Forelimb muscle (tissue), 1 donor: Measurements from ENCODE around the gene ZNF638. TPM values are rescaled to one million over a fixed set of nuclear protein-coding genes. Genes with fewer than 3 reads are reported as not detected.

Experiments used
- DNase-seq: peaks from one replicate; pipeline ENCODE4 v3.0.0-alpha.2; 2013; ENCODE audit warnings: low read depth
- polyA plus RNA-seq: library from polyadenylated mRNA; unstranded; fragments of 120-200 nt; gene quantifications from one replicate; pipeline ENCODE4 v1.2.1, GENCODE V29; 2013; ENCODE audit not compliant: insufficient read length

Gene ZNF638
- polyA plus RNA-seq, 1 donor, result 102 TPM

DNA sequence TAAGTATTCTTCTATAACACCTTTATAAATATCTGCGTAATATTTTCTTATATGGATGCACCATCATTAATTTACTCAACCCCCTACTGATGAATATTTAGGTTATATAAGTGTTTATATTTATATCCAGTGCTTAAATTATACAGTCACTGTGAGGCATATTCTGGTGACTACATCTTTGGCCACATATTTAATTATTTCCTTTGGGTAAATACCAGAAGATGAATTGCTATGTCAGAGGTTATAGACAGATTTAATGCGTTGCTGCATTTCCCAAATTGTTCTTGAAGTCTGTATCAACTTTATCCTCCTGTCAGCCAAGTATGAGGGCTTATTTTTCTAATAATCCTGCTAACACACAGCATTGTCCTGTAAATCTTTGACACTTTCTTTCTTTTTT lies 140.4 kb downstream of the ZNF638 start:
- DNase-seq, result no peak

DNA sequence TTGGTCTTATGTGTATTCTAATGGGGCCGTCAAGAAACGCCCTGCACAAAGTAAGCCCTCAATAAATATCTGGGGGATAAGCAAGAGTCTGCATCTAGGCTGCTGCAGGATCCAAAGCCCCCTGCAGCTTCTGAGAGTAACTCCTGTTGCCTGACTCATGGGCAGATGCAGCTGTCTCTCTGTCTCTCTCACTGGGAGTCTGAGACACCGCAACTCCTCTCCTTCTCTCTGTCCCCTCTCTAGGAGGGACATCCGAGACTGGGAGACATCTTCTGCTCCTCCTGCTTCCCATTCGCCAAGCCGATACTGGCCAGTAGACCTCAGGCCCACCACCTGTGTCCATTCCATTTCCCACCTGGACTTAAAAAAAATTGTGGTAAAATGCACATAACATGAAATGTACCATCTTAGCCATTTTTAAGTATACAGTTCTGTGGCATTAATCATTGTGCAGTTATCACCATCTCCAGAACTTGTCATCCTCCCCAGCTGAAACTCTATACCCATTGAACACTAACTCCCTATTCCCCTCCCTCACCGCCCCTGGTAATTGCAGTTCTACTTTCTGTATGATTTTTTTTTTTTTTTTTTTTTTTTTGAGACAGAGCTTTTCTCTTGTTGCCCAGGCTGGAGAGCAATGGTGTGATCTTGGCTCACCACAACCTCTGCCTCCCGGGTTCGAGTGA lies 141.9 kb downstream of the ZNF638 start:
- no peak for DNase-seq

DNA sequence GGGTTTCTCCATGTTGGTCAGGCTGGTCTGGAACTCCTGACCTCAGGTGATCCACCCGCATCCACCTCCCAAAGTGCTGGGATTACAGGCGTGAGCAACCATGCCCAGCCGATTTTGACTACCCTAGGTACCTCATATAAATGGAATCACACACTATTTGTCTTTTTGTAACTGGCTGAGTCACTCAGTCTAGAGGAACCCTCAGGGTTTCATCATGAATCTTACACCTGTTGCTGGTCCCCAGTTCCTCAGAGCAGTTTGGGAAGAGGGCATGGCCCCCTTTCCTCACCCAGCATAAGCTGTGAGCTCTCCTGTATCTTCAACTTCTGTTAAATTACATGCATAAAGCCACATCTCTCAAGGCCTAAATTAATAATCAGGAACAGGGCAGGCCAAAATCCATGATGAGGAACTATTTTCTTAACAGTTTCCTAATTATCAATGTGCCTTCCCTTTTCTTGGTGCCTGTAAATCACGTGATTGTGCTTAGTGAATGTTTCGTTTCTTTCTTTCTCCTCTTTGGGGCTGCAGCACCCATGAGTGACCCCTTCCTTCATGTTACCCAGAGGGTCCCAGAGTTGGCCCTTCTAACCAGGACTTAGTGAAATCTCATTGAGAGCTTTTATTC lies 142.6 kb downstream of the ZNF638 start:
- no peak for DNase-seq

DNA sequence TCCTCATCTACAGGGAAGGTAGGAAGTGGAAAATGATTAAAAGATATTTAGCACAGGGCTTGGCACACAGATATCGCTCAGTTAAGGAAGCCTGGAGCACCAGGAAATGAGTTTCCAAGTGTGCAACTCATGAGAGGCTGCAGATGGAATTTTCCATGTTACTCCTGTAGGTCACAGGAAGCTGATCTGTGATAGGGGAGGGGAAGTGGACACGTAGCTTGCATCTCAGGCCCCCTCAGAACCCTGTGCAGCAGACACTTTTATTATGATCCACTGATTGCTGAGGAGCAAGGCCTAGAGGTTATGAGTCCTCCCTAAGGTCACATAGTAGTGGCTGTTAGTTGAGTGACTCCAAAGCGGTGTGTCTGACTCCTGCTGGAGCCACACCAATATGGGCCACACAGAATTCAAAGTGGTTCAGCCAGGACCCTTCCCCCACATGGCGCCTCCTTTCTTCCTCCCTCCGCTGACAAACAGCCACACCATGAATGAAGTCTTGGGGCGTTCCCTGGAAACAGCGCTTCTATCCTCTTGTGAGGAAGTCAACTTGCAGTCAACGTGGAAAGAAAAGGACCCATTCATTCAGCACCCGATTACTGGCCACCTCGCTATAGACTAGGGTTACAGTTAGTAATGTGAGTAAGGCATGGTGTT lies 143.3 kb downstream of the ZNF638 start:
- no peak for DNase-seq

DNA sequence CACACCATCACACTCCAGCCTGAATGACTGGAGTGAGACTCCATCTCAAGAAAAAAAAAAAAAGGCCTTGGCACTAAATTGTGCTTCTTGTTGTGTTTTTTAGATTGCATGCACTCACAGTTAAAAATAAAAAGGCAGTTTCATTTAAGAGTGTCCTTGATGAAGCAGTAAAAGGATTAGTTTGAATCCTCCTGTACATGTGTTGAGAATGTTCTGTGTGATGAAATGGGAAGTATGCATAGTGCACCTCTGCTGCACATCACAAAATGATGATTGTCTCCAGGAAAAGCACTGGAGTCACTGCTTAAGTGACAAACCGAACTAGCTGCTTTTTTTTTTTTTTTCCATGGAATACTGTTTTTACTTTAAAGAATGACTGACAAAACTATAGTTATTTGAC lies 144.9 kb downstream of the ZNF638 start:
- DNase-seq, result no peak

DNA sequence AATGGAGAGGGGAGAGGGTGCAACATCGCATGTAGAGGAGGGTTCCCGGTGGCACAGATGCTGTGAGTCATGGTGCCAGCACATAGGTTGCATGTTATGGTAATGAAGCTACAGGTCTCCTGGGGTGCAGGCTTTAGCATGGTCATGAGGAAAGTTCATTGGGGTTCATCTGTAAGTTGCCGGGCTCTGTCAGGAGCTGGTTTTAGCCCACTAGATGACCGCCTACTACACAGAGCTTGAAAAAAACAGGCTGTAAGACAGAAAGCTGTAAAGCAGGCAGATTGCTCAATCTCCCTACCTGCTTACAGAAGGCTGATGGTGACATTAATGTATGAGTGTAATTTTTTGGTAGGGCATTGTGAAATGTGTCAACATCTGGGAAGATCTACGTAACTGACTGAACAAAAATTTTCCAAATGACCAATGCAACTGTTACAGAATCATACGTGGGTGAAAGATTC lies 145.7 kb downstream of the ZNF638 start:
- DNase-seq, result no peak

DNA sequence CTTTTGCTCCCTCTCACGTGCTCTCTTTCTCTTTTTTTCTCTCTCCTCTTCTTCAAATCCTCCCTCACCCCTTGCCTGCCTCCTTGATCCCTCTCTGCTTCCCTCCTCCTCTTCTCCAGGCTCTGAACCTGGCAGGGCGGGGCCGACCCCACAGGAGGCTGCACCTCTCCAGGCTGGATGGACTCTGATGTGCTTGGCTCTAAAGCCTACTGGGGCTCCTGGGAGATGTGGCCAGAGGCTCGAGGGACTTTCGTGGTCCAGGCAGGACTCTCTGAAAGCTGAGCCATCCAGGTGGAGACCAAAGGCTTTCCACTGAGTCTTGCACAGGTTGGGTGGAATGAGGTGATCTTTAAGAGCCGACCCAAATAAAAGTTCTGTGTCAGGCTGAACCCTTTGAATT lies 147.2 kb downstream of the ZNF638 start:
- no peak for DNase-seq

DNA sequence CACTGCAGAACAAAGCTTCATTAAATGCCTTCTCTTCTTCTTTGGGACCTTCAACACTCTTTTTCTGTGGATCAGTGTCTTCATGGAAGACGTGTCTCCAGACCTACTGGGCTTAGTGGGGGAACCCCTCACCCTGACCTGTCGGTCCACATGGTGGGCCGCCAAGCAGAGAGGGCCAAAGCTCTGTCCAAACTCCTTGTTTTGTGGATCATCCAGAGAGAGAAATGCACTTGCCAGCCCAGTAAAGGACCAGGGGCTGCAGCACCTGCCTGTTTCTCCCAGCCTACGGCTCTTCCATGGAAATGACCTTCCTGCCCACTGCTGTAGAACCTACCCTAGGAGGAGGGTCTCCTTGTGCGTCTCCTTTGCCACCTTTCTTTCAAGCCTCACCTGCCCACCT lies 147.7 kb downstream of the ZNF638 start:
- no peak for DNase-seq

DNA sequence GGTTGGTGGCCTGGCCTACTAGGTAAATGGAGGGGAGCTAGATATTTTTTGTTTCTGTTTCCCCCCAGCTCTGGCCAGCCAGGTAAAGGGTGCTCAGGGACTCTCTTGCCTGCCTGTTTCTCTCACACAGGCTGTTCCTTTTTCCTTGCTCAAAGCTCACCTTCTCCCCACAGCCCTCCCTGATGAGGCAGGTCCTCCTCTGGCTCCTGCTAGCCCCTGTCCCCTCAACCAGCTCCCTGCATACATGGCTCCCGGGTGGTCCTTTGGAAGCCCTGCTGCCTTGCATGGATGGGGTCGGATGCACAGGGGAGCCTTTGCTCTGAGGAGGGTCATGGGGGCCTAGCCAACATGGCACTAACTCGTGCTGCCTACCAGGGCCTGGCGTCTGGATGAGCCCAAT lies 149.5 kb downstream of the ZNF638 start:
- no peak for DNase-seq

DNA sequence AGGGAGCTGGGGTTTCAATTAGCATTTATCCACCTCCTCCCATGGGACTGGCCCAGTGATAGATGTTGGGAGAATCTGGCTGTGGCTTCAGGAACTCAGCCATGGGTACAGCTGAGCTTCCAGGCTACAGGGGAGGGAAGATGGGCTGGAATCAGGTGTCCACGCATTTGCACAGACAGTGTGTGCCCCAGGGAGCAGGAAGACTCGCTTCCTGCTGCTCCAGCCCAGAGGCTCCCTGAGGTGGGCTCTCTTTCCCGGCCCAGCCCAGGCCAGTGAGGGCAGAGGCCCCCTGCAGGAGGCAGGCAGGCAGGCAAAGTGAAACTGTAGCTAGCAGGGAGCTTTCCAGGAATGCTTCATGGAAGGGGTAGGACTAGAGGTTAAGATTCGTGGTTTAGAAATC lies 150.5 kb downstream of the ZNF638 start:
- no peak for DNase-seq

DNA sequence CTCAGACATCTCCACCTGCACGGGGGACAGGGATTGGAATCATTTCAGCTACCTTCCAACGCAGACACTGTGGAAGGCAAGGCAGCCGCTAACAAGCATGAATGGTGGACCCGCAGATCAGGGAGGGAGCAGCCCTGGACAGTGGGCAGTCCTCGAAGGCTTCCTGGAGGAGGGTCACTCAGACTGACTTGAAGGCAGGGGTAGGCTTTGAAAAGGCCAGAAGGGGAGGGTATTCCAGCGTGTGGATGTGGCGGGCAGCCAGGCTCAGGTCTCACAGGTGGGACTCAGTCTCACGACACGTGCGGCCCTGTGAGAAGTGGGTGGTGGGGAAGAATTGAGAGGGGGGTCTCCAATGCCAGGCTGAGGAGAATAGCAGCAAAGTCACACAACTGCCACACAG lies 151.7 kb downstream of the ZNF638 start:
- DNase-seq, result no peak

DNA sequence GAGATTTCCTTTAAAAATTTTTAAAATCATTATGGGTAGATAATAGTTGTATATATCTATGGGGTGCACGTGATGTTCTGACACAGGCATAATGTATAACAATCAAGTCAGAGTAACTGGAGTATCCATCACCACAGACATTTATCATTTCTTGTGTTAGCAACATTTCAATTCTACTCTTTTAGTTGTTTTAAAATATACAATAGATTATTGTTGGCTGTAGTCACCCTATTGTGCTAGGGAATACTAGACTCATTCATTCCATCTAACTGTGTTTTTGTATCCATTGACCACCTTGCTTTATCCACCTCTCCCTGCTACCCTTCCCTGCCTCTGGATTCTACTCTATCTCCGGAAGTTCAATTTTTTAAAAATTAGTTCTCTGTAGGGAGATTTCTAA lies 152.8 kb downstream of the ZNF638 start:
- DNase-seq, result no peak

Other genes with a start within 250 kb of the ZNF638 start
- 24.4 TPM for gene MCEE, start 201.6 kb upstream of the ZNF638 start, polyA plus RNA-seq
- 29.2 TPM for gene MPHOSPH10, start 201.1 kb upstream of the ZNF638 start, polyA plus RNA-seq
- 5.1 TPM for gene PAIP2B, start 104.7 kb upstream of the ZNF638 start, polyA plus RNA-seq
- gene DYSF, start 121.8 kb downstream of the ZNF638 start, polyA plus RNA-seq, result 146 TPM